IPS-18a (cell line): Measurements from ENCODE around the gene MEGF6.

Source experiments
- H3K27ac ChIP-seq: one replicate; pipeline ENCODE4 v1.5.1; 2013; ENCODE audit warnings: low read length
- H3K27me3 ChIP-seq: one replicate; pipeline ENCODE4 v1.6.1; 2013; ENCODE audit warnings: mild to moderate bottlenecking, low read length; ENCODE audit not compliant: control insufficient read depth, insufficient read depth
- H3K36me3 ChIP-seq: one replicate; pipeline ENCODE4 v1.6.1; 2013; ENCODE audit warnings: low read depth, low read length; ENCODE audit not compliant: control insufficient read depth
- H3K4me1 ChIP-seq: one replicate; pipeline ENCODE4 v1.6.1; 2013; ENCODE audit warnings: low read depth, low read length; ENCODE audit not compliant: control insufficient read depth
- H3K4me3 ChIP-seq: one replicate; pipeline ENCODE4 v1.5.1; 2013; ENCODE audit warnings: low read length
- H3K9ac ChIP-seq: one replicate; pipeline ENCODE4 v1.6.1; 2013; ENCODE audit warnings: mild to moderate bottlenecking, low read length, moderate library complexity
- H3K9me3 ChIP-seq: one replicate; pipeline ENCODE4 v1.6.1; 2013; ENCODE audit warnings: low read depth, low read length; ENCODE audit not compliant: control insufficient read depth

Gene MEGF6

DNA sequence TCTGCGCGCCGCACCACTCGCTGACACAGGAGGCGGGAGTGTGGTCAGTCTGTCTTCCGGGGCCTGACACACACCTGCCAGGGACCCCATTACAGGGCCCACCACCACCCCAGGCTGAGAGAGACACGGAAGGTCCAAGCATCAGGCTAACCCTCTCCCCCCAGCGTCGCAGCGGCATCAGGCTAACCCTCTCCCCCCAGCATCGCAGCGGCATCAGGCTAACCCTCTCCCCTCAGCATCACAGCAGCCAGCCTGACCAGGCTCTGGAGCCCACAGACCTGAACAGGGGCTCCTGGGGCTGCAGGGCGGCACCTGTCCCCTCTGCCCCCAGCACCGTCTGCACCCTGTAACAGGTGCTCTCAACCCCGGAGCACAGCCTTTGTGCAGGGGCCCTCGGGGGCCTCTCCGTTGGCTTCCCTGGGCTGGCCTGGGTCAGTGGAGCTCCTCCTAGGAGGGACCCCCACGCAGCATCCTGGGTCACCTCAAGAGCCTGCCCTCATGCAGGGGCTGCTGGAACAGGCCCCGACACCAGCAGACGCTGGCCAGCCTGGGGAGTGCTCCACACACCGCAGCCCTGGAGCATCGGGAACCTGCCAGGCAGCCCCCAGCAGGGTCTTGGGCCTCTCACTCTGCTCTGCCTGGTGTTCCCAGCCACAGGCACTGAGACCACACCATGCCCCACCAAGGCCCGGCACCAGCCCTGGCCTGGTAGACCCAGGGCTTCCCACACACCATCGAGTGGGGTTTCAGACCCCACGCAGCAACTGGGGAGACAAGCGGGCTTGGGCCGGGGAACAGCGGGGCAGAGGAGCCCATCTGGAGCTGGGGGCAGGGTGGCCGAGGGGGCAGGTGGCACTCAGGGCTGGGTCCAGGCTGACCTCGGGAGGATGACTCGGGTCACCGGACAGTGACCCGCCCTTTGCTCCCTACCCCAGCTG, 67.0 kb downstream of the MEGF6 start:
- H3K4me1 ChIP-seq = no peaks in the 10 kb centered on the region
- peaks cover 3% of the 10 kb centered on the region for H3K27me3 ChIP-seq
- no peak overlapping the region for H3K4me3 ChIP-seq
- no peak overlapping the region for H3K9ac ChIP-seq
- H3K27ac ChIP-seq = no peak overlapping the region
- H3K9me3 ChIP-seq = no peaks in the 10 kb centered on the region
- H3K36me3 ChIP-seq = no peaks in the 10 kb centered on the region

DNA sequence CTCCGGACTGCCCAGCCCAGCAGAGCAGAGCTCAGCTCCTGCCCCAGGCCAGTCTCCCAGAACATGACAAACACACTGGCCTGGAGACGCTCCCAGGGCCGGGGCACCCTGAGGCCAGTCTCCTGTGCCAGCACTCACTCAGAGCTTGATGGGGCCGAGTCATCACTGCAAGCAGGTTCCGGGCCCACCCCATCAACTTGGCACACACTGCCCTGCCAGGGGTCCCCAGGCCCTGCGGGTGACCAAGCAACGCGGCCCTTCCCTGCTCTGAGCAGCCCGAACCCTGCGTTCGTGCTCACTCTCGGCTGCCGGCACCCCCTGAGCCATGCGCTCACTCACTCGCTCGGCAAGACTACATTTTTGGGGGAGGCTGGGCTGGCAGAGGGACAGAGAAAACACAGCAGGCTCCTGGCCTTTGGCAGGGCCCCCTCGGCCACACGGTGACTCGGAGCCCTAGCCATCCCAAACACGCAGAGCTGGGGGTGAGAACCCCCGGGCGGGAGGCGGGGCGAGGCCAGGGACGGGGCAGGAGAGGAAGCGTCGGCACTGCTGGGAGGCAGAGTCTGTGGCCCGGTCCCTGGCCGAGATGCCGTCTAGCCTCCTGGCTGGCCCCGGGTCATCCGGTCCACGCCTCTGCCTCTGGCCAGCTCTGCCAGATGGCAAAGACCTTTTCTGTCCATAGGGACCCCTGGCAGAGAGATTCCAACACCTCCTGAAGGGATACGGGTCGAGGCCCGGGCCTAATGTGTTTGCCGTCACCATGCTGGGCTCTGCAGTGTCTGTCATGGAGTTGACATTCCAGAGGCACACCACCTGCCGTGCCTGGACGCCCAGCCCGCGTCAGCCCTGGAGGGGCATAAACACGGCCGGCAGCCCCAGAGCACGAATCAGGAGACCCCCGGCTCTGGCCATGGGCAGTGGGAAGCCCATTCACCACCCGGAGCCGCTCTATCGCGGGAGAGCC, 68.0 kb downstream of the MEGF6 start:
- Histone ChIP-seq H3K27me3 (peaks cover 3% of the 10 kb centered on the region), H3K9me3 (no peaks in the 10 kb centered on the region), H3K27ac (no peak overlapping the region), H3K4me3 (no peak overlapping the region), H3K4me1 (no peaks in the 10 kb centered on the region), H3K9ac (no peak overlapping the region), H3K36me3 (no peaks in the 10 kb centered on the region)

DNA sequence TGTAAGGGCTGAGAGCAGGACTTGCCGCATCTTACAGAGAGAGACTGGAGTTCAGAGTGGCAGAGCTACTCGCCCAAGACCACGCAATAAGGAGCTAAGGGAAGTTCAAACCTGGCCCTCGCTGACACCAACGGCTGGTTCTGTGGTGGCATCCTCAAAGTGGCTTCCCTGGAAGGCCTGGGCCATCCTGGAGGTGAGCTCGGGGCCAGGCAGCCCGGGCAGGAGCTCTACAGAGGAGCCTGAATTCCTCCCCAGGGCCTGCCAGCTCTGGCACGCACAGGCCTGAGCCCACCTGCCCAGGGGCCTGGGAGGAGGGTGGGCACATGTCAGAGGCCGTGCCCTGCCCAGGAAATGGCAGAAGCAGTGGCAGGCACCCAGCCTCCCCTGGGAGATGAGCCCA, 68.6 kb downstream of the MEGF6 start:
- H3K27me3 ChIP-seq = peaks cover 3% of the 10 kb centered on the region

DNA sequence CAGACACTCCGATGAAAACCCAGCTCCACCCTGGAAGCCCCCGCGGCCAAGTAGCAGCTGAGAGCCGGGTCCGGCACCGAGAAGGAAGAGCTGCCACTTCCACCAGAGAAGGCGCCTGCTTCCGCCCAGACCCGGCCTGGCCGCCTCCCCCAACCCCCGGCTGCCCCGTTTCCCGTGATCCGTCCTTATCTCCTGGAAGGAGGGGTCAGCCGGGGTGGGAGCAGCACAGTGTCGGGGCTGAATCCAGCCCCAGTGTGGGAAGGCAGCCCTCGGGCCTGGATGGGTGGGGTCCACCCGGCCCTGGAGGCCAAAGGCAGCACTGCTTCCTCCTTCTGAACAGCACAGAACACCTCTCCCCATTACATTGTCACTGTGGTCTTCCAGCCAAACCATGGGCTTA, 69.4 kb downstream of the MEGF6 start:
- H3K9ac ChIP-seq = no peak overlapping the region
- no peak overlapping the region for H3K27ac ChIP-seq
- H3K4me1 ChIP-seq = no peaks in the 10 kb centered on the region
- H3K27me3 ChIP-seq = peaks cover 3% of the 10 kb centered on the region
- no peaks in the 10 kb centered on the region for H3K9me3 ChIP-seq
- H3K4me3 ChIP-seq = no peak overlapping the region
- no peaks in the 10 kb centered on the region for H3K36me3 ChIP-seq

More for the DNA sequence above, 68.6 kb downstream of the MEGF6 start:
- Histone ChIP-seq H3K9me3 (no peaks in the 10 kb centered on the region), H3K36me3 (no peaks in the 10 kb centered on the region), H3K27ac (no peak overlapping the region), H3K4me3 (no peak overlapping the region), H3K4me1 (no peaks in the 10 kb centered on the region), H3K9ac (no peak overlapping the region)

DNA sequence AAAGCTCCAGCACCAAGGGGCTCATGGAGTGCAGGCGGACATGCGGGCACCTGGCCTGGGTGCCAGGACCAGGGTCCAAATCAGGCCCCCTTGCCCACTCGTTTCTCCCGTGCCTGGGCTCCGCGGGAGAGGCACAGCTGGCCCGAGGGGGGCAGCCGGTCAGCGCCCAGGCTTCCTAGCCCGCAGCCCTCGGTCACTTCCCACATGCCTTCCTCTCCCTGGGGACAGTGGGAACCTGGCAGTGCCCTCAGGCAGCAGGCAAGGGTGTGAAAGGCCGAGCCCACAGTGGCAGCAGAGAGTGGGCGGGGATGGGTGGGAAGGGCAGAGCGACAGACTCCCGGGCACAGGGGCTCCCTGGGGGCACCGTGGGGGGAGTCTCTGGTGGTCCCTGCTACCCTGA, 69.8 kb downstream of the MEGF6 start:
- H3K27me3 ChIP-seq = peaks cover 3% of the 10 kb centered on the region
- no peak overlapping the region for H3K4me3 ChIP-seq
- H3K36me3 ChIP-seq = no peaks in the 10 kb centered on the region
- no peak overlapping the region for H3K27ac ChIP-seq
- H3K4me1 ChIP-seq = no peaks in the 10 kb centered on the region
- no peaks in the 10 kb centered on the region for H3K9me3 ChIP-seq
- no peak overlapping the region for H3K9ac ChIP-seq

DNA sequence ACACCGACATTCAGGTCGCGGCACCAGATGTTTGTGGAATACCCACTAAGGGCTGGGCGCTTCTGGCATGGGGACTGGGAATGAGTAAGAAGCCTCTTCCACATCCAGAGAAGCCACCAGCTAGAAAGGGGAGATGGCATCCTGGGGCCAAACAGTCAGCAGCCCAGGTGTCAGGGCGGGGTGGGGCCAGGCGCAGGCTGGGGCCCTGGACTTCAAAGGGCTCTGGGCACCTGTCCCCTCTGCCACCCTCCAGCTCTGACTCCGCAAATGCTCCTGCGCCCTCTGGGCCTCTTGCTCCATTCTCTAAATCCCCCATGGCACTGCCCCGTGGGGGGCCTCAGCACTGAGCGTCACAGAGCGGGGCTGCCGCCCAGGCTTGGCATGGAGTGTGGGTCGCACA, 70.4 kb downstream of the MEGF6 start:
- Histone ChIP-seq H3K9ac (no peak overlapping the region), H3K36me3 (no peaks in the 10 kb centered on the region), H3K27me3 (peaks cover 3% of the 10 kb centered on the region), H3K4me3 (no peak overlapping the region), H3K27ac (no peak overlapping the region), H3K4me1 (no peaks in the 10 kb centered on the region), H3K9me3 (no peaks in the 10 kb centered on the region)

DNA sequence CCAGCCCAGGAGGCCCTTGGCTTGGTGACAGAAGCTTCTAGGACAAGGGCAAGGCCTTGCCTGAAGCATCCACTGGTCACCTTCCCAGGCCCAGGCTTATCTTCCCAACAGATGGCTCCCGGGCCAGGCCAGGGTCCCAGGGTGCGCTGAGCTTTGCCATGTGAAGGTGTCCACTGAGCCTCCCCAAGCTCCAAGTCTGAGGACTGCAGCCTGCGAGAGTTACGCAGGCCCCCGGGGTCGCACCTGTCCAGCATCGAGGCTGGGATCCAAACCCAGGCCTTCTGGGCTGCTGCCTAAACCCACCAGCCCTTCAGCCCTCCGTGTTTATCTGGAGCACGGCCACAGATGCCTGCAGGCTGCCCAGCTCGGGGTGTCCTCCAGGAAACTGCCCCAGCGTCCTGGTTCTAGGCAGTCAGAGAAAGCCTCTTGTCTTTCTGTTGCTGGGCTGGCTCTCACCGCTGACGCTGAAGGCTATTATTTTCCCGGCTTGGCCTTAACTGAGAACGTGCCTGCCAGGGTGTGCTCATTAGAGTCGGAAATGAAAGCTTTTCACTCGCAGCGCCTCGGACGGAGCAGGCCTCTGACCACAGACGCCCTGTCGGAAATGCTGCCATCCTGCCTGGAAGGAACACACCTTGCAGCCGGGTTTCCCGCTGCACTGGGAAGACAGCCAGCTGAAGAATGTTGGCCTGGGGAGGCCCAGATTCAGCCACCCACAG, 71.4 kb downstream of the MEGF6 start:
- Histone ChIP-seq H3K4me3 (no peak overlapping the region), H3K27me3 (peaks cover 3% of the 10 kb centered on the region), H3K36me3 (no peaks in the 10 kb centered on the region), H3K9me3 (no peaks in the 10 kb centered on the region), H3K27ac (no peak overlapping the region), H3K4me1 (no peaks in the 10 kb centered on the region), H3K9ac (no peak overlapping the region)

DNA sequence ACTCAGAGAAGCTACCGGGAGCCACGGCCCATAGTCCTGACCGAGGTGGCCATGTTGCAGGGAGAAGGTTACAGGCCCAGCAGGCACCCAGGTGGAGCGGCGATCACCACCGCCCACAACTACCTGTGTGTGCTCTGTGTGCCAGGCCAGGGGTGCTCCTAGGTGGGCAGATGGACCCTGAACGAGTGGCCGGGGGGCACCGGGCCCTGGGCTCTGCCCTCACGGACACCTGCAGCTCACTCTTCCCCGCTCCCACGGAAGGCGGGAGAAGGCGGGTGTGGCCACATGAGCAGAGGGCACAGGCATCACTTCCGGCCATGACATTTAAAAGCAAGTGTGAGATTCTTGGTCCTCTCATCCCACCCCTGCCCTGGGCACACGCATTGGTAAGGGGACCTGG, 73.9 kb downstream of the MEGF6 start:
- Histone ChIP-seq H3K4me1 (no peaks in the 10 kb centered on the region), H3K36me3 (no peaks in the 10 kb centered on the region), H3K9me3 (no peaks in the 10 kb centered on the region), H3K27me3 (peaks cover 13% of the 10 kb centered on the region), H3K9ac (no peak overlapping the region), H3K27ac (no peak overlapping the region), H3K4me3 (no peak overlapping the region)

DNA sequence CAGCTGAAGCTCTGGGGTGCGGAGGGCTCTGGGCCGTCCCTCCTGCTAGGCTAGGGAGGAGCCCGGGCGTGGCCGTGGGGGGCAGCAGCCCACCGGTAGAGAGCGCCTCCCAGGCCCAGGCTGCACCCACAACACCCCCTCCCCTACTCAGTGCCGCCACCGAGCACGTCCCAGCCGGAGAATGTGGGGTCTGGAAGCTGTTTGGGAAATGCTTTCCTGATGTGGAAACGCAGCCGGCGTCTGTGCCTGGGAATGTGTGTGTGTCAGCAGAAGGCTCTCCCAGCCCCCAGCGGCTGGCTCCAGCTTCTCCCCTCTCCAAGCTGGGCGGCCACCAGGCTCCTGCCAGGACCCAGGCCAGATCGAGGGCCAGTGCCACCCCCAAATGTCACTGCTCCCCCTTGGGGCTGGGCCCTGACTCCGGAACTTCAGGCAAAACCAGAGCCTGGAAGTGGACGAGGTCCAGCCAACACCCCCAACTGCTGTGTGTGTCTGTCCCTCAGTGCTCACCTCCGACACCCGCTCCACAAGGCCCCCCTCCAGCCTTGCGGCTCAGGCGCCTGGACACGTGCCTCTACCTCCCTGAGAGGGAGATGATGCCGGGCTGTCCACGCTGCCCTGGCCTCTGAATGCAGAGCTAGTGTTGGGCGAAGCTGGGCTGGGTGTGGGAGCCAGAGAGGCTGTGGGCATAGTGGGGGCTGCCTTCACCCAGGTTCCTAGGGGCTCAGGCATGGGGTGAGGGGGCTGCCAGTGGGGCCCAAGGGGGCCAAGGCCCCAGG, 74.7 kb downstream of the MEGF6 start:
- Histone ChIP-seq H3K4me1 (no peaks in the 10 kb centered on the region), H3K36me3 (no peaks in the 10 kb centered on the region), H3K27ac (no peak overlapping the region), H3K27me3 (peaks cover 19% of the 10 kb centered on the region), H3K9ac (no peak overlapping the region), H3K9me3 (no peaks in the 10 kb centered on the region), H3K4me3 (no peak overlapping the region)

DNA sequence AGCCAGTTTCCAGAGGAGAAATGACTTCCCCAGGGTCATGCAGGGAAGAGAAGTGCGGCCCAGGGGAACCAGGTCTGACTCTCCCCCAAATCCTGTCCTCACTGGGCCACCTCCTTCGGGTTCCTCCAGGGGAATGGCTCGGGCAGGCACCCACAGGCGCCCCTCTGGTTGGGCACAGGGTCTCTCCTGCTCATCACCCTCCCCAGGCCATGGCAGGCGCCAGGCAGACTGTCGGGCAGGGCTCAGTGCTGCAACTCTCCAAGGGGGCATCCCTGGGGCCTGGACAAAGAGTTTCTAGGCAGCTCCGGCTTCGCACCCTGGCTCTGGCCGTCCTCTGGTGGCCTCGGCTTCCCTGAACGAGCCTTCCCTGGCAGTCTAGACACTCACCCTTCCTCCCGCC, 75.6 kb downstream of the MEGF6 start:
- Histone ChIP-seq H3K27me3 (peaks cover 20% of the 10 kb centered on the region), H3K36me3 (no peaks in the 10 kb centered on the region), H3K9me3 (no peaks in the 10 kb centered on the region), H3K27ac (no peak overlapping the region), H3K4me1 (no peaks in the 10 kb centered on the region), H3K4me3 (no peak overlapping the region), H3K9ac (no peak overlapping the region)
